Smooth muscle cell (in vitro differentiated cells): ENCODE results near the gene GLI3. TPM values are rescaled to one million over a fixed set of nuclear protein-coding genes. Genes with fewer than 3 reads are reported as not detected.

ENCODE experiments used
- DNase-seq: peaks from one replicate; lab custom pipeline; 2025; ENCODE audit not compliant: unreplicated experiment; lab: John Stamatoyannopoulos, UW
- H2AFZ ChIP-seq: fragments of 200-600 bp; sonication (generic); 2 replicates; pipeline ENCODE4 v1.6.0; 2016; ENCODE audit warnings: antibody characterized with exemption, low read depth, mild to moderate bottlenecking
- H3F3A ChIP-seq: fragments of 200-600 bp; sonication (generic); 2 replicates; pipeline ENCODE4 v1.6.0; 2017; ENCODE audit warnings: antibody characterized with exemption, low read depth
- H3K27ac ChIP-seq: fragments of 200-600 bp; sonication (generic); 2 replicates; pipeline ENCODE4 v1.5.1; 2016; ENCODE audit warnings: low read depth, mild to moderate bottlenecking
- H3K27me3 ChIP-seq: fragments of 200-600 bp; sonication (generic); 2 replicates; pipeline ENCODE4 v1.6.1; 2016; ENCODE audit warnings: low read depth, mild to moderate bottlenecking
- H3K36me3 ChIP-seq: fragments of 200-600 bp; sonication (generic); 2 replicates; pipeline ENCODE4 v1.5.1; 2016; ENCODE audit warnings: low read depth
- H3K4me1 ChIP-seq: fragments of 200-600 bp; sonication (generic); 2 replicates; pipeline ENCODE4 v1.5.1; 2016; ENCODE audit warnings: low read depth
- H3K4me2 ChIP-seq: fragments of 200-600 bp; sonication (generic); 2 replicates; pipeline ENCODE4 v1.6.0; 2016; ENCODE audit warnings: mild to moderate bottlenecking
- H3K4me3 ChIP-seq: fragments of 200-600 bp; sonication (generic); 2 replicates; pipeline ENCODE4 v1.5.1; 2016; ENCODE audit warnings: mild to moderate bottlenecking
- H3K79me2 ChIP-seq: fragments of 200-600 bp; sonication (generic); 2 replicates; pipeline ENCODE4 v1.6.0; 2016; ENCODE audit warnings: low read depth, mild to moderate bottlenecking
- H3K9ac ChIP-seq: fragments of 200-600 bp; sonication (generic); 2 replicates; pipeline ENCODE4 v1.6.0; 2016; ENCODE audit warnings: low read depth
- H3K9me3 ChIP-seq: fragments of 200-600 bp; sonication (generic); replicated peaks from 2 replicates; pipeline ENCODE4 v1.5.1; 2016; ENCODE audit warnings: low read depth
- H4K20me1 ChIP-seq: fragments of 200-600 bp; sonication (generic); 2 replicates; pipeline ENCODE4 v1.6.0; 2016; ENCODE audit warnings: low read depth
- WGBS: methylation state at CpG from one replicate; pipeline ENCODE4 v1.1.7; 2016; ENCODE audit warnings: low lambda C conversion rate; 5-methylcytosine and 5-hydroxymethylcytosine counted together
- polyA plus RNA-seq: library from polyadenylated mRNA; unstranded; fragments of >200 nt; fragmentation: Nextera tagmentation; extraction: Ambion mirVana; gene quantifications from 2 replicates; pipeline ENCODE4 v1.2.1, GENCODE V29; 2016
- total RNA-seq: library from RNA; depleted of rRNA; stranded (reverse); fragments of >200 nt; gene quantifications from 2 replicates; pipeline ENCODE4 v1.2.3, GENCODE V29; 2014
- TF ChIP-seq, protein P1 (sequence below): fragments of 200-600 bp; sonication (generic); IDR thresholded peaks from 2 replicates; pipeline ENCODE4 v1.5.1; 2017; ENCODE audit warnings: borderline replicate concordance, mild to moderate bottlenecking, antibody characterized with exemption; ENCODE audit not compliant: insufficient read depth, poor library complexity, severe bottlenecking

The GLI3 gene
- total and polyA plus RNA-seq, 2 experiments from 2014 or later, result 31.1 to 70.4 TPM

DNA sequence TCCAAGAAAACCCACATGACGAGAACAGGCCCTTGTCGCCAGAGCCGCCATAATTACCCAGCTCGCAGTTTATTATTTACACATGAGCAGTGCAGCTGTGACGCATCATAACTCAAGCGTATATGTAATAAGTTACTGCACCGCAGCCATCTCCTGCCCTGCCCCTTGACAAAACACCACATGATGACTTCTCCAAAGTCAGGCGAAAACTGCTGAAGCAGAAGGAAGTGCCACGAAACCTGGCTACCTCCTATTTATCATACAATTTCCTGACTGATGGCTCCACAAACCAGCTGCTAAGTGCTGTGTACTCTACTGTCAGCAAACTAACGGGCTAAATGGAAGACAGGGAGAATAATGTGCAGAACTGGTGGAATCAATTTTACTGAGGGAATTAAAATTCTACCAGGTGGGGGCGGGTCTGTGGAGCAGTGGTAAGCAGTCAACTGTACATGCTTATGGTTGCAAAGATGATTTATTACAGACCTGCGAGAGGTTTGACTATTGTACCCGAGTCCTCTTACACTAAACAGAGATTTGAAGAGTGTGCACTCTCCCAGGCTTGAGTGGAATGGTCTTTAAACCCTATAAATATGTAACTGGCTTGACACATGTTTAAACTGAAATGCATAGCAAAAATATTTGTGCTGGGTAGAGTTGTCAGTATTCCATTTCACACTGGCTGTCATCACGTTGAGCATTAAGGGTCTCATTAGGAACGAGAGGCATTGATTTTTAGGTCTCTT lies 156.0 kb downstream of the GLI3 start:
- TF ChIP-seq, protein P1, sequence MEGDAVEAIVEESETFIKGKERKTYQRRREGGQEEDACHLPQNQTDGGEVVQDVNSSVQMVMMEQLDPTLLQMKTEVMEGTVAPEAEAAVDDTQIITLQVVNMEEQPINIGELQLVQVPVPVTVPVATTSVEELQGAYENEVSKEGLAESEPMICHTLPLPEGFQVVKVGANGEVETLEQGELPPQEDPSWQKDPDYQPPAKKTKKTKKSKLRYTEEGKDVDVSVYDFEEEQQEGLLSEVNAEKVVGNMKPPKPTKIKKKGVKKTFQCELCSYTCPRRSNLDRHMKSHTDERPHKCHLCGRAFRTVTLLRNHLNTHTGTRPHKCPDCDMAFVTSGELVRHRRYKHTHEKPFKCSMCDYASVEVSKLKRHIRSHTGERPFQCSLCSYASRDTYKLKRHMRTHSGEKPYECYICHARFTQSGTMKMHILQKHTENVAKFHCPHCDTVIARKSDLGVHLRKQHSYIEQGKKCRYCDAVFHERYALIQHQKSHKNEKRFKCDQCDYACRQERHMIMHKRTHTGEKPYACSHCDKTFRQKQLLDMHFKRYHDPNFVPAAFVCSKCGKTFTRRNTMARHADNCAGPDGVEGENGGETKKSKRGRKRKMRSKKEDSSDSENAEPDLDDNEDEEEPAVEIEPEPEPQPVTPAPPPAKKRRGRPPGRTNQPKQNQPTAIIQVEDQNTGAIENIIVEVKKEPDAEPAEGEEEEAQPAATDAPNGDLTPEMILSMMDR, result no peak
- H3K4me1 ChIP-seq, result peaks cover 19% of the 10 kb centered on the region
- no peaks in the 10 kb centered on the region for H3K27me3 ChIP-seq
- peak overlapping the region; percentile 57 for H3K27ac ChIP-seq
- H3F3A ChIP-seq, result no peaks in the 10 kb centered on the region
- H3K9me3 ChIP-seq, result no peaks in the 10 kb centered on the region
- H3K79me2 ChIP-seq, result peaks cover 56% of the 10 kb centered on the region
- H3K36me3 ChIP-seq, result no peaks in the 10 kb centered on the region
- no peak overlapping the region for H3K9ac ChIP-seq
- no peak overlapping the region for H3K4me2 ChIP-seq
- no peak for DNase-seq
- WGBS, result 88% methylated on average over 15 of the region's 15 CpGs
- no peak overlapping the region for H3K4me3 ChIP-seq
- H2AFZ ChIP-seq, result no peak overlapping the region
- peaks cover 98% of the 10 kb centered on the region for H4K20me1 ChIP-seq

DNA sequence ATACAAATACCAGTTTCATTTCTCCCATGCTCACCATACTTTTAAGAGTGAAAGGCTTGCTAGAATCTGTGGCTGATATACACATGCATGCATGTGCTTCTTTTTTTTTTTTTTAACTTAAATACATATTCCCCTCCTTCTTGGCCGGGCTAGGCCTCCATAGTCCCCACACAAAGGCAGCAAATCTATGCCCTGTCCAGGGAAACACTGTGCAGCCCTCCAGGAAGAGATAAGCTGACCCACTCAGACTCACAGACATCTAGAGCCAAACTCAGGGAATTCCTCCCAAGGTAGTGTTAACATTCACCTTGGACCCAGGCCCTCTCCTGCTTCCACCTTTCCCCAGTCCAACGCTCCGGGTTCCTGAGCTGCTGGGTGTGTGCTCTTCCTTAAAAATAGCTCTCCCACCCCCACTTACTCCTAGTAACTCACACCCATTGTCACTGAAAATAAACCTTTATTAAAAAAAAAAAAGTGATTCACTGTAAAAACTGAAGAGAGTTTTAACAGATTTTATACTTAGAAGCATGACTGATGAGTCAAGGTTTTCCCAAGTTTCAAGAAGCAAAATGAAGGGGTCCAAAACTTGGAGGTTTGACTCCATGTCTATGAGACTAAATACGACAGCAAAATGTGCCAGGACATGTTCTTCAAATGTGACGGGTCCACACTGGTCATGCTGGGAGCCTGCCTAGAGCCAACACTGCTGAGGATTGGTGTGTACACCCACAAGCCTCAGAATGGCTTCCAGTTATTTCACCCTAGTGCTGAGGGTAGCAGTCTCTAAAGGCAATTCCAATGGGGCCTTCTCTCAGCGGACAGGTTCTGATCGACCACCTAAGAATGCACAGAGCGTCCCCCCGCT lies 159.5 kb downstream of the GLI3 start:
- H3K27ac ChIP-seq, result peak overlapping the region; percentile 68
- no peak overlapping the region for H3K4me3 ChIP-seq
- 84% methylated on average over 9 of the region's 9 CpGs for WGBS
- H3K4me2 ChIP-seq, result peak overlapping the region; percentile 59
- H3K79me2 ChIP-seq, result peaks cover 51% of the 10 kb centered on the region
- TF ChIP-seq, protein P1, result no peak
- H3K4me1 ChIP-seq, result peaks cover 17% of the 10 kb centered on the region
- H3F3A ChIP-seq, result no peaks in the 10 kb centered on the region
- no peaks in the 10 kb centered on the region for H3K27me3 ChIP-seq
- DNase-seq, result no peak
- peaks cover 99% of the 10 kb centered on the region for H4K20me1 ChIP-seq
- no peaks in the 10 kb centered on the region for H3K36me3 ChIP-seq
- H2AFZ ChIP-seq, result no peak overlapping the region
- no peak overlapping the region for H3K9ac ChIP-seq
- H3K9me3 ChIP-seq, result no peaks in the 10 kb centered on the region

DNA sequence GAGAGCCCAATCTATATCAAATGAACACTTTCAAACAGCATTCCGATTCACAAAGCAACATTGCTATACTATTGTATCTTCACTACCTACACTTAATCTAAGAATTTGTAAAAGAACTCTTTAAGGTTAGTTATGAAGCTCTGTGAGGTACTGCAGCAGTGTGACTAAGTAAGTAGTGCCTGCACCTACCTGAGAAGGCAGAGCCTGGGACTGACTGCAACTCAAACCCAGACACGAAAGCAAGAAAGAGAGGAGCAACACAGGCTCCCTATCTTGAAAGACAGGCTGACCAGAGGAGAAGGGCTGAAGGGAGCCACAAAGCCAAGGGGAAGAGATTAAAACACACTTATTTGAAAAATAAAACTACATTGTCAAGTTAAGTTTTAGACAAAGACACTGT lies 160.1 kb downstream of the GLI3 start:
- Histone ChIP-seq H3K27me3 (no peaks in the 10 kb centered on the region), H3K9me3 (no peaks in the 10 kb centered on the region), H3F3A (no peaks in the 10 kb centered on the region), H2AFZ (no peak overlapping the region), H3K36me3 (no peaks in the 10 kb centered on the region), H3K4me2 (peak overlapping the region; percentile 59), H3K27ac (peak overlapping the region; percentile 68), H3K4me1 (peaks cover 19% of the 10 kb centered on the region), H4K20me1 (peaks cover 98% of the 10 kb centered on the region), H3K79me2 (peaks cover 49% of the 10 kb centered on the region), H3K9ac (no peak overlapping the region), H3K4me3 (no peak overlapping the region)
- DNase-seq, result no peak
- TF ChIP-seq, protein P1, result no peak
- 85% methylated on average over 2 of the region's 2 CpGs for WGBS
